Testis (tissue), 3 donors: ENCODE data around the gene CNNM1. TPM values are rescaled to one million over a fixed set of nuclear protein-coding genes. Genes with fewer than 3 reads are reported as not detected.

Experiments used
- DNase-seq: peaks from one replicate; pipeline ENCODE4 v3.0.0-alpha.2; 2019
- H3K27ac ChIP-seq, 2 donors: fragments of 200-600 bp; sonication (generic); one replicate each; pipeline ENCODE4 v1.5.1; 2019
- H3K27me3 ChIP-seq: fragments of 200-600 bp; sonication (generic); one replicate; pipeline ENCODE4 v1.5.1; 2019
- H3K36me3 ChIP-seq: fragments of 200-600 bp; sonication (generic); one replicate; pipeline ENCODE4 v1.5.1; 2017; ENCODE audit warnings: low read depth; ENCODE audit errors: missing control alignments
- H3K4me1 ChIP-seq: fragments of 200-600 bp; sonication (generic); one replicate; pipeline ENCODE4 v1.5.1; 2019
- H3K4me3 ChIP-seq, 2 donors: fragments of 200-600 bp; sonication (generic); one replicate each; pipeline ENCODE4 v1.5.1; 2017 to 2019
- H3K9me3 ChIP-seq: fragments of 200-600 bp; sonication (generic); one replicate; pipeline ENCODE4 v1.5.1; 2017
- CTCF ChIP-seq, 3 experiments: fragments of 450-650 bp in 2 of 3; fragments of 200-600 bp in 1 of 3; sonication (generic) in 1 of 3; IDR thresholded peaks; one replicate each; pipeline ENCODE4 v1.5.1; 2016 to 2019; ENCODE audit warnings: antibody characterized with exemption in 3 of 3, mild to moderate bottlenecking in 2 of 3, moderate library complexity in 1 of 3
- POLR2A ChIP-seq: fragments of 450-650 bp; IDR thresholded peaks from one replicate; pipeline ENCODE4 v1.6.1; 2017; ENCODE audit warnings: antibody characterized with exemption, mild to moderate bottlenecking, moderate library complexity
- WGBS, 2 donors: methylation state at CpG; one replicate each; pipeline ENCODE4 v1.1.5; 2018; 5-methylcytosine and 5-hydroxymethylcytosine counted together
- intact Hi-C: fragments of 100-400 bp; cut with DNase I; formaldehyde crosslinking; loops from one replicate; pipeline ENCODE4 v1.15.1; 2023; ENCODE audit warnings: low total_unique reads
- polyA plus RNA-seq: library from polyadenylated mRNA; stranded (reverse); fragments of 350-450 nt; fragmentation: Illumina TruSeq; extraction: RNeasy Lipid Tissue Mini Kit (QIAGEN cat#74804); gene quantifications from one replicate; pipeline ENCODE4 v1.2.3, GENCODE V29; 2014; ENCODE audit warnings: low read depth, low replicate concordance; ENCODE audit not compliant: insufficient read depth
- total RNA-seq, 2 donors: library from RNA; depleted of rRNA; stranded (reverse); fragments of >200 nt; gene quantifications; one replicate each; pipeline ENCODE4 v1.2.3, GENCODE V29; 2016

Gene CNNM1
- total and polyA plus RNA-seq, 3 donors from 2014 or later = 29.0 to 53.8 (median 51.9) TPM

- TF ChIP-seq CTCF (IDR thresholded peaks at IDR 0.05) (no peak), POLR2A (no peak)
- Histone ChIP-seq H3K27me3 (no peaks in the 10 kb centered on the region), H3K9me3 (no peaks in the 10 kb centered on the region), H3K36me3 (no peaks in the 10 kb centered on the region), H3K4me3 (no peak overlapping the region), H3K27ac (no peak overlapping the region), H3K4me1 (peaks cover 4% of the 10 kb centered on the region)
- DNase-seq = peak; percentile 21
- WGBS, 2 donors = 62 to 78% methylated on average over 2 of the region's 2 CpGs
- intact Hi-C loops = no loop called here
Measured at GRCh38 chr10:99395750-99396445, 66.7 kb downstream of the CNNM1 start.

- peaks cover 4% of the 10 kb centered on the region for H3K4me1 ChIP-seq
- 80 to 82% methylated on average over 3 of the region's 3 CpGs for WGBS, 2 donors
- DNase-seq = no peak
- intact Hi-C loops = no loop called here
- H3K27me3 ChIP-seq = no peaks in the 10 kb centered on the region
- no peaks in the 10 kb centered on the region for H3K9me3 ChIP-seq
- no peak overlapping the region for H3K4me3 ChIP-seq
- H3K27ac ChIP-seq = no peak overlapping the region
- H3K36me3 ChIP-seq = no peaks in the 10 kb centered on the region
- TF ChIP-seq POLR2A (no peak), CTCF (IDR thresholded peaks at IDR 0.05) (no peak)
Measured at GRCh38 chr10:99396471-99396870, 67.3 kb downstream of the CNNM1 start.

- no peak for TF ChIP-seq CTCF (IDR thresholded peaks at IDR 0.05)
- no peak for TF ChIP-seq POLR2A
- no peak for DNase-seq
- H3K4me1 ChIP-seq = no peaks in the 10 kb centered on the region
- 97 to 100% methylated on average over 3 of the region's 3 CpGs for WGBS, 2 donors
- H3K9me3 ChIP-seq = no peaks in the 10 kb centered on the region
- H3K27ac ChIP-seq = no peak overlapping the region
- H3K27me3 ChIP-seq = no peaks in the 10 kb centered on the region
- H3K4me3 ChIP-seq = no peak overlapping the region
- H3K36me3 ChIP-seq = no peaks in the 10 kb centered on the region
- intact Hi-C loops = no loop called here
Measured at GRCh38 chr10:99399664-99400063, 70.5 kb downstream of the CNNM1 start.

GRCh38 chr10:99403674-99404073 lies 74.5 kb downstream of the CNNM1 start:
- no peaks in the 10 kb centered on the region for H3K9me3 ChIP-seq
- WGBS, 2 donors = 78 to 86% methylated on average over 9 of the region's 9 CpGs
- intact Hi-C loops = no loop called here
- H3K27ac ChIP-seq = no peak overlapping the region
- H3K4me3 ChIP-seq = no peak overlapping the region
- no peaks in the 10 kb centered on the region for H3K36me3 ChIP-seq
- DNase-seq = no peak
- H3K4me1 ChIP-seq = no peaks in the 10 kb centered on the region
- H3K27me3 ChIP-seq = no peaks in the 10 kb centered on the region
- TF ChIP-seq CTCF (IDR thresholded peaks at IDR 0.05) (no peak), POLR2A (no peak)

- WGBS, 2 donors = 100% methylated on average over 3 of the region's 3 CpGs
- no peak for DNase-seq
- Histone ChIP-seq H3K4me3 (no peak overlapping the region), H3K27me3 (no peaks in the 10 kb centered on the region), H3K27ac (no peak overlapping the region), H3K9me3 (no peaks in the 10 kb centered on the region), H3K36me3 (no peaks in the 10 kb centered on the region), H3K4me1 (no peaks in the 10 kb centered on the region)
- TF ChIP-seq CTCF (IDR thresholded peaks at IDR 0.05) = no peak
- TF ChIP-seq POLR2A = no peak
- intact Hi-C loops = no loop called here
Measured at GRCh38 chr10:99406149-99406548, 77.0 kb downstream of the CNNM1 start.
